Right atrium auricular region (tissue), 2 donors: ENCODE data around the gene DUSP5. TPM values are rescaled to one million over a fixed set of nuclear protein-coding genes. Genes with fewer than 3 reads are reported as not detected.
A peak's percentile ranks its signal among the peaks of the same experiment; 100 is the strongest.

Source experiments
- DNase-seq: peaks from one replicate; pipeline ENCODE4 v3.0.0-alpha.2; 2019; ENCODE audit warnings: low spot score
- H3K27ac ChIP-seq, 2 donors: fragments of 200-600 bp; sonication (generic); 1 replicate in 1 of 2; 2 replicates in 1 of 2; pipeline ENCODE4 v1.5.1; 2016 to 2019
- H3K27me3 ChIP-seq, 2 donors: fragments of 200-600 bp; sonication (generic); one replicate each; pipeline versions ENCODE4 v1.5.1 to v1.6.0; 2017 to 2019
- H3K36me3 ChIP-seq: fragments of 200-600 bp; sonication (generic); one replicate; pipeline ENCODE4 v1.5.1; 2016
- H3K4me1 ChIP-seq, 2 donors: fragments of 200-600 bp; sonication (generic); one replicate each; pipeline versions ENCODE4 v1.5.1 to v1.6.0; 2017 to 2019
- H3K4me3 ChIP-seq, 2 donors: fragments of 200-600 bp; sonication (generic); 1 replicate in 1 of 2; 2 replicates in 1 of 2; pipeline ENCODE4 v1.5.1; 2017 to 2019; ENCODE audit warnings: mild to moderate bottlenecking in 1 of 2, moderate library complexity in 1 of 2
- H3K9me3 ChIP-seq, 2 donors: fragments of 200-600 bp; sonication (generic); one replicate each; pipeline ENCODE4 v1.5.1; 2019
- CTCF ChIP-seq, 2 donors: fragments of 200-600 bp; sonication (generic); IDR thresholded peaks; one replicate each; pipeline ENCODE4 v1.5.1; 2019; ENCODE audit warnings: antibody characterized with exemption in 2 of 2
- total RNA-seq, 2 donors: library from RNA; depleted of rRNA; stranded (reverse); fragments of >200 nt; gene quantifications; one replicate each; pipeline ENCODE4 v1.1.0, GENCODE V29; 2016

Gene DUSP5
- total RNA-seq, 2 donors from 2014 or later, result 17.8 to 28.4 TPM

- no peak overlapping the region for H3K27ac ChIP-seq
- no peak for DNase-seq
- no peaks in the 10 kb centered on the region for H3K9me3 ChIP-seq
- TF ChIP-seq CTCF (IDR thresholded peaks at IDR 0.05), result peak; percentile 69 to 87
- no peak overlapping the region for H3K4me3 ChIP-seq
- H3K27me3 ChIP-seq, result no peaks in the 10 kb centered on the region
- H3K4me1 ChIP-seq, result no peaks in the 10 kb centered on the region
- no peaks in the 10 kb centered on the region for H3K36me3 ChIP-seq
Measured at GRCh38 chr10:110547139-110547761, 49.5 kb downstream of the DUSP5 start.

- no peak for TF ChIP-seq CTCF (IDR thresholded peaks at IDR 0.05)
- Histone ChIP-seq H3K9me3 (no peaks in the 10 kb centered on the region), H3K4me1 (no peaks in the 10 kb centered on the region), H3K36me3 (no peaks in the 10 kb centered on the region), H3K27ac (no peak overlapping the region), H3K27me3 (no peaks in the 10 kb centered on the region), H3K4me3 (no peak overlapping the region)
- DNase-seq, result no peak
Measured at GRCh38 chr10:110548002-110548401, 50.3 kb downstream of the DUSP5 start.

- no peak for TF ChIP-seq CTCF (IDR thresholded peaks at IDR 0.05)
- no peaks in the 10 kb centered on the region for H3K27me3 ChIP-seq
- no peak overlapping the region for H3K4me3 ChIP-seq
- no peaks in the 10 kb centered on the region for H3K4me1 ChIP-seq
- DNase-seq, result no peak
- H3K9me3 ChIP-seq, result no peaks in the 10 kb centered on the region
- H3K27ac ChIP-seq, result no peak overlapping the region
- no peaks in the 10 kb centered on the region for H3K36me3 ChIP-seq
Measured at GRCh38 chr10:110549211-110549610, 51.5 kb downstream of the DUSP5 start.

GRCh38 chr10:110553905-110554304 is 56.2 kb downstream of the DUSP5 start:
- no peak overlapping the region for H3K4me3 ChIP-seq

GRCh38 chr10:110556296-110556695 is 58.6 kb downstream of the DUSP5 start:
- Histone ChIP-seq H3K27ac (no peak overlapping the region), H3K36me3 (no peaks in the 10 kb centered on the region), H3K27me3 (no peaks in the 10 kb centered on the region), H3K4me3 (no peak overlapping the region), H3K9me3 (no peaks in the 10 kb centered on the region), H3K4me1 (no peaks in the 10 kb centered on the region)
- DNase-seq, result no peak
- TF ChIP-seq CTCF (IDR thresholded peaks at IDR 0.05), result no peak

More at GRCh38 chr10:110553905-110554304, 56.2 kb downstream of the DUSP5 start:
- no peak for TF ChIP-seq CTCF (IDR thresholded peaks at IDR 0.05)
- H3K27ac ChIP-seq, result no peak overlapping the region
- no peaks in the 10 kb centered on the region for H3K9me3 ChIP-seq
- DNase-seq, result no peak
- H3K27me3 ChIP-seq, result no peaks in the 10 kb centered on the region
- H3K4me1 ChIP-seq, result no peaks in the 10 kb centered on the region
- no peaks in the 10 kb centered on the region for H3K36me3 ChIP-seq
